ENCODE measurements around the gene RAI1. TPM values are rescaled to one million over a fixed set of nuclear protein-coding genes. Genes with fewer than 3 reads are reported as not detected.

The RAI1 gene
- total and polyA plus RNA-seq, 2 experiments from 2014 or later: 0.87 to 0.89 TPM

DNA sequence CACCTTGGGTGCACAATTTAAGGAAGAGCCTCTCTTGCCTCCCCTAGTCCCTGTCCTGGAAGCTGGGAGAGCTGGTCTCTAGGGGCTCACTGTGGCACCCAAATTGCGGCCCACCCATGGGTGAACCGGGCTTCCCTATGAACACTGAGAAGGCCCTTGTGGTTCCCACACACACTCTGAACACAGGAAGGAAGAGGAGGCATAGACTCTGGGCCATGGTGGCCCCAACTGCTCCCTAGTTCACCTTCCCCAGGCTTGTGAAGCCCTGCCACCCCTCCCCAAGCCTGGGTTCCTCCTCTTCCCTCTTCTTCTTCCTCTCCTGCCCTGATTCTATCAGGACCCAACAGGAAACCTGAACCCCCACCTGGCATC, 145.1 kb downstream of the RAI1 start:
- peaks cover 47% of the 10 kb centered on the region for H3K4me1 ChIP-seq (ENCODE audit: insufficient read depth)
- H3K36me3 Mint-ChIP-seq (ENCODE audit: low read depth): peaks cover 17% of the 10 kb centered on the region

More for the DNA sequence above, 145.1 kb downstream of the RAI1 start:
- Histone ChIP-seq H3K79me2 (replicated peaks; ENCODE audit: insufficient read depth) (peaks cover 82% of the 10 kb centered on the region), H4K20me1 (replicated peaks; ENCODE audit: insufficient read depth) (peaks cover 66% of the 10 kb centered on the region), H3K4me3 (no peak overlapping the region), H3K9me2 (ENCODE audit: insufficient read depth) (no peaks in the 10 kb centered on the region), H3K4me2 (no peak overlapping the region), H2AFZ (no peak overlapping the region), H3K27me3 (ENCODE audit: insufficient read depth) (no peaks in the 10 kb centered on the region), H3K27ac (ENCODE audit: low read depth) (no peak overlapping the region), H3F3A (replicated peaks; ENCODE audit: low read depth) (peaks cover 13% of the 10 kb centered on the region), H3K36me3 (ENCODE audit: insufficient read depth) (0 out of 2 replicates have a peak, but pooled peaks cover 5% of the 10 kb centered on the region)
- H3K9me3 Mint-ChIP-seq: no peaks in the 10 kb centered on the region
- H3K4me3 Mint-ChIP-seq: peak overlapping the region; percentile 6; the same call in 1 of the 3 replicates
- peak overlapping the region; percentile 88; the same call in 1 of the 2 replicates for H3K27ac Mint-ChIP-seq
- H3K27me3 Mint-ChIP-seq (ENCODE audit: insufficient read depth, low read depth, poor library complexity): peaks cover 20% of the 10 kb centered on the region
- no peak for ATAC-seq
- peaks cover 60% of the 10 kb centered on the region for H3K4me1 Mint-ChIP-seq
- no peak for TF ChIP-seq ZNF331 (CRISPR knock-in tag; IDR thresholded peaks at IDR 0.05; ENCODE audit: low read depth)
- no peak for TF ChIP-seq ZNF114 (CRISPR knock-in tag; IDR thresholded peaks at IDR 0.05)
- TF ChIP-seq, protein P1, sequence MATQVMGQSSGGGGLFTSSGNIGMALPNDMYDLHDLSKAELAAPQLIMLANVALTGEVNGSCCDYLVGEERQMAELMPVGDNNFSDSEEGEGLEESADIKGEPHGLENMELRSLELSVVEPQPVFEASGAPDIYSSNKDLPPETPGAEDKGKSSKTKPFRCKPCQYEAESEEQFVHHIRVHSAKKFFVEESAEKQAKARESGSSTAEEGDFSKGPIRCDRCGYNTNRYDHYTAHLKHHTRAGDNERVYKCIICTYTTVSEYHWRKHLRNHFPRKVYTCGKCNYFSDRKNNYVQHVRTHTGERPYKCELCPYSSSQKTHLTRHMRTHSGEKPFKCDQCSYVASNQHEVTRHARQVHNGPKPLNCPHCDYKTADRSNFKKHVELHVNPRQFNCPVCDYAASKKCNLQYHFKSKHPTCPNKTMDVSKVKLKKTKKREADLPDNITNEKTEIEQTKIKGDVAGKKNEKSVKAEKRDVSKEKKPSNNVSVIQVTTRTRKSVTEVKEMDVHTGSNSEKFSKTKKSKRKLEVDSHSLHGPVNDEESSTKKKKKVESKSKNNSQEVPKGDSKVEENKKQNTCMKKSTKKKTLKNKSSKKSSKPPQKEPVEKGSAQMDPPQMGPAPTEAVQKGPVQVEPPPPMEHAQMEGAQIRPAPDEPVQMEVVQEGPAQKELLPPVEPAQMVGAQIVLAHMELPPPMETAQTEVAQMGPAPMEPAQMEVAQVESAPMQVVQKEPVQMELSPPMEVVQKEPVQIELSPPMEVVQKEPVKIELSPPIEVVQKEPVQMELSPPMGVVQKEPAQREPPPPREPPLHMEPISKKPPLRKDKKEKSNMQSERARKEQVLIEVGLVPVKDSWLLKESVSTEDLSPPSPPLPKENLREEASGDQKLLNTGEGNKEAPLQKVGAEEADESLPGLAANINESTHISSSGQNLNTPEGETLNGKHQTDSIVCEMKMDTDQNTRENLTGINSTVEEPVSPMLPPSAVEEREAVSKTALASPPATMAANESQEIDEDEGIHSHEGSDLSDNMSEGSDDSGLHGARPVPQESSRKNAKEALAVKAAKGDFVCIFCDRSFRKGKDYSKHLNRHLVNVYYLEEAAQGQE (IDR thresholded peaks at IDR 0.05; ENCODE audit: unreplicated experiment): no peak
- TF ChIP-seq ZNF462 (CRISPR knock-in tag; IDR thresholded peaks at IDR 0.05): no peak
- no peak for TF ChIP-seq ETS1 (IDR thresholded peaks at IDR 0.05)
- TF ChIP-seq, protein P2, sequence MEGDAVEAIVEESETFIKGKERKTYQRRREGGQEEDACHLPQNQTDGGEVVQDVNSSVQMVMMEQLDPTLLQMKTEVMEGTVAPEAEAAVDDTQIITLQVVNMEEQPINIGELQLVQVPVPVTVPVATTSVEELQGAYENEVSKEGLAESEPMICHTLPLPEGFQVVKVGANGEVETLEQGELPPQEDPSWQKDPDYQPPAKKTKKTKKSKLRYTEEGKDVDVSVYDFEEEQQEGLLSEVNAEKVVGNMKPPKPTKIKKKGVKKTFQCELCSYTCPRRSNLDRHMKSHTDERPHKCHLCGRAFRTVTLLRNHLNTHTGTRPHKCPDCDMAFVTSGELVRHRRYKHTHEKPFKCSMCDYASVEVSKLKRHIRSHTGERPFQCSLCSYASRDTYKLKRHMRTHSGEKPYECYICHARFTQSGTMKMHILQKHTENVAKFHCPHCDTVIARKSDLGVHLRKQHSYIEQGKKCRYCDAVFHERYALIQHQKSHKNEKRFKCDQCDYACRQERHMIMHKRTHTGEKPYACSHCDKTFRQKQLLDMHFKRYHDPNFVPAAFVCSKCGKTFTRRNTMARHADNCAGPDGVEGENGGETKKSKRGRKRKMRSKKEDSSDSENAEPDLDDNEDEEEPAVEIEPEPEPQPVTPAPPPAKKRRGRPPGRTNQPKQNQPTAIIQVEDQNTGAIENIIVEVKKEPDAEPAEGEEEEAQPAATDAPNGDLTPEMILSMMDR (conservative IDR thresholded peaks at IDR 0.05; ENCODE audit: low read depth in 2 of 2): no peak
- DNase-seq (ENCODE audit: low spot score): no peak

All from GM23338 (cell line).